SK-N-SH treated with all-trans-retinoic acid at 6 μM for 48 hours (cell line): ENCODE data around the gene SCGB1C1.
"Not testable (repeated sequence)": the region's sequence is repeated elsewhere in the genome, so short reads cannot be mapped to it uniquely, and the experiment has no call there.

Experiments
- ARNTL ChIP-seq: fragments of 450-650 bp; formaldehyde crosslinking; IDR thresholded peaks from 2 replicates; pipeline ENCODE4 v1.5.0; 2020; ENCODE audit warnings: low read depth, mild to moderate bottlenecking, moderate library complexity, borderline replicate concordance
- CSDC2 ChIP-seq: fragments of 250-450 bp; sonication (Bioruptor Pico); IDR thresholded peaks from 2 replicates; pipeline ENCODE4 v1.5.0; 2020; ENCODE audit warnings: mild to moderate bottlenecking, moderate library complexity
- ESRRG ChIP-seq: fragments of 250-450 bp; sonication (Bioruptor Pico); IDR thresholded peaks from 2 replicates; pipeline ENCODE4 v1.6.1; 2021; ENCODE audit warnings: mild to moderate bottlenecking
- ISL1 ChIP-seq: fragments of 250-450 bp; sonication (Bioruptor Pico); IDR thresholded peaks from 2 replicates; pipeline ENCODE4 v2.1.2; 2022; ENCODE audit warnings: mild to moderate bottlenecking, moderate library complexity
- OSR1 ChIP-seq: fragments of 250-450 bp; sonication (Bioruptor Pico); IDR thresholded peaks from 2 replicates; pipeline ENCODE4 v1.8.0; 2022; ENCODE audit warnings: moderate library complexity, mild to moderate bottlenecking, inconsistent platforms
- RARB ChIP-seq: fragments of 250-450 bp; sonication (Bioruptor Pico); IDR thresholded peaks from 2 replicates; pipeline ENCODE4 v1.8.0; 2021; ENCODE audit warnings: mild to moderate bottlenecking, moderate library complexity
- ZC3H10 ChIP-seq: fragments of 250-450 bp; sonication (Bioruptor Pico); IDR thresholded peaks from 2 replicates; pipeline ENCODE4 v1.5.1; 2021; ENCODE audit warnings: mild to moderate bottlenecking, moderate library complexity
- ZFP3 ChIP-seq: fragments of 250-450 bp; sonication (Bioruptor Pico); IDR thresholded peaks from 2 replicates; pipeline ENCODE4 v1.5.0; 2020; ENCODE audit warnings: mild to moderate bottlenecking, moderate library complexity
- ZNF565 ChIP-seq: fragments of 450-650 bp; formaldehyde crosslinking; conservative IDR thresholded peaks from 2 replicates; pipeline ENCODE4 v1.5.0; 2020; ENCODE audit warnings: low read depth, mild to moderate bottlenecking, moderate library complexity
- ZNF8 ChIP-seq: fragments of 450-650 bp; formaldehyde crosslinking; IDR thresholded peaks from 2 replicates; pipeline ENCODE4 v1.5.0; 2020; ENCODE audit warnings: mild to moderate bottlenecking, moderate library complexity
- TF ChIP-seq, protein P1 (sequence below): fragments of 250-450 bp; sonication (Bioruptor Pico); IDR thresholded peaks from 2 replicates; pipeline ENCODE4 v1.5.0; 2020; ENCODE audit warnings: mild to moderate bottlenecking, moderate library complexity

DNA sequence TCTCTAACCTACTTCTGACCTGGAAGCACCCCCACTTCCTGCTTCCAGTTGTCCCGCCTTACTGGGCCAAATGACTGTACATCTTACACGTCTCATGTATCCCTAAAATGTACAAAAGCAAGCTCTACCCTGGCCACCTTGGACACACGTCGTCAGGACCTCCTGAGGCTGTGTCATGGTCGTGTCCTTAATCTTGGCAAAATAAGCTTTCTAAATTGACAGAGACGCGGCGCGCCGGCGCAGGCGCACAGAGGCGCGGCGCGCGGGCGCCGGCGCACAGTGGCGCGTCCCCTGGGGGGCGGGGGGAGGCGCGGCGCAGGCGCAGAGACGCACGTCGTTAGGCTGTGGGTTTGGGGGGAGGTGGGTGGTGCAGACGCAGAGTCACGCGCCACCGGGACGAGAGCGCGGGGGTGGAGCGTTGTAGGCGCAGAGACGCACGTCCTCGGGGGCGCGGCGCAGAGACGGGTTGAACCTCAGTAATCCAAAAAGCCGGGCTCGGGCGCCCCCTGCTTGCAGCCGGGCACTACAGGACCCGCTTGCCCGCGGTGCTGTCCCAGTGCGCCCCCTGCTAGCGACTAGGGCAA is 3.6 kb upstream of the SCGB1C1 start:
- TF ChIP-seq, protein P1, sequence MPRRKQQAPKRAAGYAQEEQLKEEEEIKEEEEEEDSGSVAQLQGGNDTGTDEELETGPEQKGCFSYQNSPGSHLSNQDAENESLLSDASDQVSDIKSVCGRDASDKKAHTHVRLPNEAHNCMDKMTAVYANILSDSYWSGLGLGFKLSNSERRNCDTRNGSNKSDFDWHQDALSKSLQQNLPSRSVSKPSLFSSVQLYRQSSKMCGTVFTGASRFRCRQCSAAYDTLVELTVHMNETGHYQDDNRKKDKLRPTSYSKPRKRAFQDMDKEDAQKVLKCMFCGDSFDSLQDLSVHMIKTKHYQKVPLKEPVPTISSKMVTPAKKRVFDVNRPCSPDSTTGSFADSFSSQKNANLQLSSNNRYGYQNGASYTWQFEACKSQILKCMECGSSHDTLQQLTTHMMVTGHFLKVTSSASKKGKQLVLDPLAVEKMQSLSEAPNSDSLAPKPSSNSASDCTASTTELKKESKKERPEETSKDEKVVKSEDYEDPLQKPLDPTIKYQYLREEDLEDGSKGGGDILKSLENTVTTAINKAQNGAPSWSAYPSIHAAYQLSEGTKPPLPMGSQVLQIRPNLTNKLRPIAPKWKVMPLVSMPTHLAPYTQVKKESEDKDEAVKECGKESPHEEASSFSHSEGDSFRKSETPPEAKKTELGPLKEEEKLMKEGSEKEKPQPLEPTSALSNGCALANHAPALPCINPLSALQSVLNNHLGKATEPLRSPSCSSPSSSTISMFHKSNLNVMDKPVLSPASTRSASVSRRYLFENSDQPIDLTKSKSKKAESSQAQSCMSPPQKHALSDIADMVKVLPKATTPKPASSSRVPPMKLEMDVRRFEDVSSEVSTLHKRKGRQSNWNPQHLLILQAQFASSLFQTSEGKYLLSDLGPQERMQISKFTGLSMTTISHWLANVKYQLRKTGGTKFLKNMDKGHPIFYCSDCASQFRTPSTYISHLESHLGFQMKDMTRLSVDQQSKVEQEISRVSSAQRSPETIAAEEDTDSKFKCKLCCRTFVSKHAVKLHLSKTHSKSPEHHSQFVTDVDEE (CRISPR knock-in tag), result not testable (repeated sequence)
- not testable (repeated sequence) for TF ChIP-seq ESRRG; ZNF565 (CRISPR knock-in tag); ZC3H10 (CRISPR knock-in tag); ISL1 (CRISPR knock-in tag); RARB (CRISPR knock-in tag); OSR1 (CRISPR knock-in tag); ZFP3; CSDC2 (CRISPR knock-in tag); ZNF8 (CRISPR knock-in tag); ARNTL (CRISPR knock-in tag)
